ENCODE measurements around the gene GSN.

GRCh38 chr9:121292801-121293241 is 24.9 kb downstream of the GSN start:
- no peak for TF ChIP-seq POLR2A (IDR thresholded peaks at IDR 0.05; ENCODE audit: insufficient read depth in 1 of 2, low read depth in 2 of 2, low read length in 2 of 2)
- TF ChIP-seq SIN3B (IDR thresholded peaks at IDR 0.05; ENCODE audit: low read length) = no peak
- TF ChIP-seq KLF11 (CRISPR knock-in tag; IDR thresholded peaks at IDR 0.05) = no peak
- no peak for TF ChIP-seq PATZ1 (CRISPR knock-in tag; IDR thresholded peaks at IDR 0.05)
- no peak for TF ChIP-seq ZNF570 (CRISPR knock-in tag; IDR thresholded peaks at IDR 0.05; ENCODE audit: borderline replicate concordance)
- TF ChIP-seq JUNB (CRISPR knock-in tag; IDR thresholded peaks at IDR 0.05; ENCODE audit: borderline replicate concordance) = no peak
- TF ChIP-seq CEBPB (IDR thresholded peaks at IDR 0.05; ENCODE audit: borderline replicate concordance, low read depth, low read length) = no peak

Measured in HepG2 (cell line).